Suprapubic skin (tissue), 4 donors: ENCODE results near the gene MRPS34.

Source experiments
- EP300 ChIP-seq: sonication (generic); formaldehyde crosslinking; IDR thresholded peaks from one replicate; pipeline ENCODE4 v1.6.1; 2017; ENCODE audit warnings: antibody characterized with exemption
- POLR2A ChIP-seq, 2 donors: fragments of 450-650 bp; IDR thresholded peaks; one replicate each; pipeline ENCODE4 v1.6.1; 2017; ENCODE audit warnings: antibody characterized with exemption in 2 of 2, mild to moderate bottlenecking in 2 of 2, moderate library complexity in 2 of 2
- POLR2AphosphoS5 ChIP-seq, 3 donors: sonication (generic); formaldehyde crosslinking; IDR thresholded peaks; one replicate each; pipeline ENCODE4 v1.6.1; 2017; ENCODE audit warnings: antibody characterized with exemption in 3 of 3
- TF ChIP-seq, protein P1 (sequence below), 2 donors: fragments of 200-600 bp in 1 of 2; fragments of 450-650 bp in 1 of 2; sonication (generic) in 1 of 2; IDR thresholded peaks; one replicate each; pipeline ENCODE4 v1.5.1; 2016 to 2019; ENCODE audit warnings: antibody characterized with exemption in 2 of 2, mild to moderate bottlenecking in 1 of 2, moderate library complexity in 1 of 2

DNA sequence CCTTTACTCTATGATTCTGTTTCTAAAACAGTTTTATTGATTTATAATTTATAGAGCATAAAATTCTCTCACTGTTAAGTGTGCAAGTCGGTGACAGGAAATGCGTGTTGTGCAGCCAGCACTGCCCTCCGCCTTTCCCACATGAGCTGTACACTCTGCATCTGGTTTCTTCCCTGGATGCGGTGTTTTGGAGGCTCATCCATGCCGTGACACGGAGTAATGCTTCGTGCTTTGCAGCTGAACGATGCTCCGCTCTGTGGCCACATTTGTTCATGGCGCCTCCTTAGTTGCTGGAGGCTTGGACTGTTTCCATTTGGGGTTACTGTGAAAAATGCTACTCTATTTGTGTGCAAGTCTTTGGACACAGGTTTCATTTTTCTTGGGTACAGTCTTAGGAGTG, 27.8 kb upstream of the MRPS34 start:
- TF ChIP-seq POLR2A (IDR thresholded peaks at IDR 0.05) (no peak), POLR2AphosphoS5 (IDR thresholded peaks at IDR 0.05) (no peak), EP300 (no peak)
- TF ChIP-seq, protein P1, sequence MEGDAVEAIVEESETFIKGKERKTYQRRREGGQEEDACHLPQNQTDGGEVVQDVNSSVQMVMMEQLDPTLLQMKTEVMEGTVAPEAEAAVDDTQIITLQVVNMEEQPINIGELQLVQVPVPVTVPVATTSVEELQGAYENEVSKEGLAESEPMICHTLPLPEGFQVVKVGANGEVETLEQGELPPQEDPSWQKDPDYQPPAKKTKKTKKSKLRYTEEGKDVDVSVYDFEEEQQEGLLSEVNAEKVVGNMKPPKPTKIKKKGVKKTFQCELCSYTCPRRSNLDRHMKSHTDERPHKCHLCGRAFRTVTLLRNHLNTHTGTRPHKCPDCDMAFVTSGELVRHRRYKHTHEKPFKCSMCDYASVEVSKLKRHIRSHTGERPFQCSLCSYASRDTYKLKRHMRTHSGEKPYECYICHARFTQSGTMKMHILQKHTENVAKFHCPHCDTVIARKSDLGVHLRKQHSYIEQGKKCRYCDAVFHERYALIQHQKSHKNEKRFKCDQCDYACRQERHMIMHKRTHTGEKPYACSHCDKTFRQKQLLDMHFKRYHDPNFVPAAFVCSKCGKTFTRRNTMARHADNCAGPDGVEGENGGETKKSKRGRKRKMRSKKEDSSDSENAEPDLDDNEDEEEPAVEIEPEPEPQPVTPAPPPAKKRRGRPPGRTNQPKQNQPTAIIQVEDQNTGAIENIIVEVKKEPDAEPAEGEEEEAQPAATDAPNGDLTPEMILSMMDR (IDR thresholded peaks at IDR 0.05) = no peak
